Activated CD4-positive, alpha-beta T cell treated with anti-CD3 and anti-CD28 coated beads for 24 hours (primary cell): ENCODE measurements around the gene DOK4.

ENCODE experiments used
- DNase-seq, 2 donors: peaks; one replicate each; pipeline ENCODE4 v3.0.0-alpha.2; 2020; ENCODE audit warnings: low read depth in 2 of 2

The DOK4 gene

DNA sequence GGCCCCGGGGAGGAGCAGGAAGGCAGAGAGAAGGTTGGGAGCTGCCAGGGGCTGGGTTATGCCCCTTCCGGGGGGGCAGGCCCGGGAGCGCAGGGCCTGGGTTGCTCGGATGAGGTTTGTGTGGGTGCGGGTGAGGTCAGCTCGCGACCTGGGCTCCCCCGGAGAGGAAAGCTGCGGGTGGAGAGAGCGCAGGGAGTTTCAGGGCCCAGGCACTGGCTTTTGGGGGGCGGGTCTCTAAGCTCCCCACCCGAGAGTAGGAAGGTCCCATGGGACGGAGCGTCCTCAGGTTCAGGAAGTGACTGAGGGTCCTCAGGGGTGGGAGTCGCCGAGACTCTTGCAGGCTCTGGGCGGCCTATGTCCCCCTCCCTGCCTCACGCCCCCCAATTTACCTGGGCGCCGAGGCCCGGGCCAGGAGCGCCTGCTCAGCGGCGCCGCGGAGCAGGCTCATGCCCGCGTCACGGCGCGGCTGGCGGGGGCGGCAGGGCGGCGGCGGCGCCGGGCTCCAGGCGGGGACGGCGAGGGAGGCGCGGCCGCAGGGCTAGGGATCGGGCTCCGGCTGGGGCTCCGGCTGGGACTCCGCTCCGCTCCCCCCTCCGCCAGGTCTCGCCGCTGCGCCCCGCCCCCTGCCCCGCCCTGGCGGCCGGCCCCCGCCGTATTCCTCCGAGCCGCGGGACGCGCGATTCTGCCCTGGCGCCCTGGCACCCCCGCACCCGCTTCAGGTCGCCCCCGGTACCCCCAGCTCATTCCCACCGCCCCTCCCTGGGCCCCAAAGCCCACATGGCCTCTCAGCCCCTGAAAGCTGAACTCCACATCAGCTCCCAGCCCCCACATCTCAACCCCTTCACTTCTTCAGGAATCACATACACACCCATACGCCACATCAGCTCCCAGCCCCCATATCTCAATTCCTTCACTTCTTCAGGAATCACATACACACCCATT, at the start of gene DOK4:
DOK4 (minus strand) TSS at position 578 of the 942 bp plus-strand sequence. CDS start 6,986 bp downstream, outside the sequence.
- DNase-seq = peak; percentile 73 to 74

DNA sequence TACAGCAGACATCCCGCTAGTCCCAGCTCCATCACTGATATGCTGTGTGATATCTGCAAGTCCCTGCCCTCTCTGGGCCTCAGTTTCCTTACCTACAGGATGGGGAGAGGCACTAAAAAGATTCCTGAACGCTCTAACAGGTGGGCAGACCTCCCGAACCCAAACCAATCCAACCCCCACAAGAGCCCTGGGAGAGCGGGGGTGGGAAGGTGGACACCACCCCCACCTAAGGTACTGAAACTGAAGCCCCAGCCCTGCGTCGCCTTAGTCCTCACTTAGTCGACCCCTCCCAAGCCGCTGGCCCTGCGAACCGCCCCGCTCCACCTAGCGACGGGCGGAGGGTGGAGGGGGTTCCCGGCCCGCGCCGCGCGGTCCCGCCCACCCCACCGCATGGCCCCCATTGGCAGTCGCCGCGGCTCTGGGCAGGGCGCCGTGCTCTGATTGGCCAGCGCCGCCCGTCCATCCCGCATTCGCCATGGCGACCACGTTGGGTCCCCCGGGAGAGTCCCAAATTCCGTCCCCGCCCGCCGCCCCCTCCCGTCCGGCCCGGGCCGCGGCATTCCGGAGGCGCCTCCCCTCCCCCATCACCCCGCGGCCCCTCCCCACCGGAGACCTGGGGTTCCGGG, 49.5 kb upstream of the DOK4 start:
- peak; percentile 83 to 92 for DNase-seq

DNA sequence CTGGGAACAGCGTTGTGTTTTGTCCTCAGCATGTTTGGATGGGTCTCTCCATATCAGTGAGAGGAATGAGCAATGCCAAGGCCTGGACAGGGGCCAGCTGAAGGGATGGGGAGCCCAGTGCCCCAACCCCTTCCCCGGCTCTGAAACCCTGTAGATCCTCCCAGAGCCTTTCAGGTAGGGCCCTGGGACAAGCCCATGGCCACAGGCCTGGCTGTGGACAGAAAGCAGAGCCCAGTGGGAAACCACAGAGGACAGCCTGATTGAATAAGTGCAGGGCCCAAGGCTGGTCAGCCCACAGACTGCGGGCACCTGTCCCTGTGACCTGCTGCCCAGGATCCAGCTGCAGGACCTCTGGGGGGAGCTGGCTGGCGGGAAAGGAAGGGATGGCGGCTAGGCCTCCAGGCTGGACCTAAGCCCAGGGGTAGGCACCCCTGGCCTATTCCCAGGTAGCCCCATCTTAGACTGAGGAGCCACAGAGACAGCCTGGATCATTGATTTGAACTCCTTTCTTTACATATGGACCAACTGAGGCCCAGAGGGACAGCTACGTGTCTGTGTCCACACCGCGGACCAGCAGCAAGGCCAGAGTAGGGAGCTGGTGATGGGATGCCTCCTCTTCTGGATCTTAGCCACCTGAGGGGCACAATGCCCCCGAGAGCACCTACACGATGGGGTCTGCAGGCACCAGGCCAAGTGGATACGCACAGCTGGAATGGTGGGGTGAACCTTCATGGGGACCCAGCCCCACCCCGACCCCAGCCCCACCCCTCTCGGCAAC, 48.8 kb upstream of the DOK4 start:
- no peak for DNase-seq

DNA sequence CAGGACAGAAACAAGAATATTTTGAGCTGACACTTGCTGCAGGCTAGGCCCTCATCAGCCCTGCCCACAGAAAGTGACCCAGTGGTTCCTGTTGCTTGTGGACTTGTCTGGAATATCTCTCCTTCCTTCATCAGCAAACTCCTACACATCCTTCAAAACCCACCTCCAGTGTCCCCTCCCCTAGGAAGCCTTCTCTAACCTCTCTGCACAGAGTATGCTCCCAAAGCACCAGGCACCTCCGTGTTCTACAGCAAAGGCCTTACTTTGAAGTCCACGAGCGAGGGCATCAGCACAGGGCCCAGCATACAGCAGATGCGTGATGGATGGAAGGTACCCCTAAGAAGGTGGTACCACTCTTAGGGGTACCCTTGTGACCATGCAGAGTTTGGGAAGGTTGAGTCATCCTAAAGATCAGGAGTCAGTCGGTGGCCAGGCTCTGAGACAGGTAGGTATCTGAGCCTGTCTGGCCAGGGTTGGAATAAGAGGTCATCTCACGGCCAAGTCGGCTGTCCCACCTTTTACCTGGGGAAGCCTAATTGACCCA, 48.1 kb upstream of the DOK4 start:
- DNase-seq = no peak

DNA sequence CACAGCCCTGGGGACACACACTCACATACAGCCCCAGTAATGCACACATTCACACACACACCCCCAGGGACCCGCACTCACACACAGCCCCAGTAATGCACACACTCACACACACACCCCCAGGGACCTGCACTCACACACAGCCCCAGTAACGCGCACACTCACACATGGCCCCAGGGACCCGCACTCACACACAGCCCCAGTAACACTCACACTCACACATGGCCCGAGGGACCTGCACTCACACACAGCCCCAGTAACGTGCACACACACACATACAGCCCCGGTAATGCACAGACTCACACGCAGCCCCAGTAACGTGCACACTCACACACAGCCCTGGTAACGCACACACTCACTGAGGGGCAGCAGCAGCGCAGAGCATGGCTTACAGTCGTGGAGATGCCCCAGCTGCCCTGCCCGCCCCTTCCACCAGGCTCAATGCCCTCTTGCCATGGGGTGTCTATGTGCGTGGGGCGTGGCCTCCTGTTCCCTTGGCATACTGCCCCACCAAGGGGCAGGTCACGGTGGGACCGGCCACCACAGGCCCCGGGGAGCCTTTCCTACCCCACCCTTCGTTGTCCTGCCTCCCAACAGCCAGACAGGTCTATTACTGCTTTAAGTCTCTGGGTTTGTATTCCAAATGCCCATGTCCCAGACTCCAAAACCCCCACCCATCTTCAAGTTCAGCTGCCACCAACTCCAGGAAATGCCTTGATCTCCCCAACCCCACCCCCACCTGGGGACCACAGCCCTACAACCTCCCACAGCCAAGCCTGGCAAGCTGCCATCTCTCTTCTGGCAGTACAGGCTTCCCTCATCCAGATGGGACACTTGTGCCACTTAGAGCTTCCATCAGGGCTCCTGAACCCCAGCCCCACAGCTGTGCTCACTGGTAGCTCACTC, 47.4 kb upstream of the DOK4 start:
- no peak for DNase-seq

DNA sequence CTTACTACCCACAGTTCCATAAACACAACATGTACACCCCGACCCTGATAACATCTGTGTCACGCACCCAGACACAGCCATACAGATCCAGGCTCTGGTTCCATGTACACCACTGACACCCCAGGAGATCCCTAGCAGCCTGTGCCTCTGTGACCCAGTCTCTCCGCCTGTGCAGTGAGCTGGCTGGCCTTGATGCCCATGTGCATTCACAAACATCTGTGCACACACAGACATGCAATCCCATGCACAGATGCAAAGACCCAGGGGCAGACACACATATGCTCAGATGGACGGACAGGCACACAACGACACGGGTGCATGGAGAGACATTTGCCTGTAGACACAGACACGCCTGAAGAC, 46.0 kb upstream of the DOK4 start:
- no peak for DNase-seq

DNA sequence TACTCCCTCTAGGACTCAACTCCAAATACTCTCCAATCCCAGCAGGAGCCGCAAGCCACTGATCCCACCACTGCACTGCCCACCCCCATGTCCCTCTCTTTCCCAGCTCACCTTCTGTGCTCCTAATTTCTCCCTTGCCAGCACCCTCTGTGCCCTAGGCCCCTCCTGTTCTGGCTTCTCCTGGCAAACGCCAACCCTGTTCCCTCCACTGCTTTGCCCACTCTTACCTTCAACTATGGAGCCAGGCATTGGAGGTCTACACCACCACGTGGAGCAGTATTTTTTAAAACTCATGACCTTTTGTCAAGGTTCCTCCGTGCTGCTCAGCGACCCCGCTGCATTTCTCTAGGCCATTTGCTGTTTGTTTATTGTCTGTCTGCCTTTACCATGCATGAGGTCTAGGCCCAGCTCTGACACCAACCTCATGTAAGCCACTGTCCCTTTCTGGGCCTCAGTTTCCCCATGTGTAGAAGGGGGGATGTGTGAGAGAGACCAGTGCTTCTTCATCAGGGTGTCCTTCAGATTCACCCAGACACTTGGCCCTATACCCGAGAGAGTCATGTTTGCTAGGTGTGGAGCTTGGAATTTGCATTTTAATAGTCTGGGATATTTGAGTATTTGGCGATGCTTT, 45.5 kb upstream of the DOK4 start:
- no peak for DNase-seq

DNA sequence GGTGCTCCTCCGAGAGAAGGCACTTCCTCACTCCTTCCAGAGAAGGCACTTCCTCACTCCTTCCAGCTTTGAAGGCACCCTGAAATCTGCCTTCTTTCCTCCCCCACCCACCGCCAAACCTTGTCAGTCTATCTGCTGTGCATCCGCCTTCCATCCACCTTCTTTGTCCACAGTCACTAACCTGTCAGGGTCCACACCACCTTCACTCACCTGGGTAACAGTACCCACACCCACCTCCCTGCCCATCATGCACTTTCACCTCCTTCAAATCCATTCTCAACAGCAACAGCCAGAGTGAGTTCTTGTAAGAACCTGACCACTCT, 44.9 kb upstream of the DOK4 start:
- DNase-seq = no peak

DNA sequence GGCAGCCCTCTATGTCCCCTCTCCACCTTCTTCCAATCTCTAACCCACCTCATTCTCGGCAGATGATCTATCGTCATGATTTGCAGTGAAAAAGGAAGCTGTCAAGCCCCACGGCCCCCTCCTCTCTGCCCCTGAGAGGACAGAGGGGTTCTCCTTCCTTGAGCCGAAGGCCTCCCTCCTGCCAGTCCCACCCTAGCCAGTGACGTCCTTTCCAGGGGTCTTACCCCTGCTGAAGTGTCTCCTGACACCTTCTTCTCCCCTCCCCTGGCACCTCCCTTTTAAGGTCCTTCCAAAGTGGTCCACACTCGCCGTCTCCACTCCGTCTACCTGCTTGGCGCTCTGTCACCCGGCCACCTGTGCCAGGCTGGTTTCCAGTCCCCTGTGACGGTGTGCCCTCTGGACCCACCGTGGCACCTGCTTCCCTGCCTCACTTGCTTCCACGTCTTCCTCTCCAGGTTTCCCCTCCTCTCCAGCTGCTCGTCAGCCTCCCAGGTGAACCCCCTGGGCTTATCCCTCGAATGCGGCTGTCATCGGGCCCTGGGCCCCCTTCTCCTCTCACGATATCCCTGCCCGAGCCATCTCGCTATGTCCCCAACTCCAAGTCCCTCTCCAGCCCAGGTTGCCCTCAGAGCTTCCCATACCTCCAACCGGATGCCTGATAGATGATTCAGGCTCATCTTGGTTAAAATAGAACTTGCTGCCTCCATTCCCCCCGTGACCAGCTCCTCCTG, 44.4 kb upstream of the DOK4 start:
- no peak for DNase-seq

DNA sequence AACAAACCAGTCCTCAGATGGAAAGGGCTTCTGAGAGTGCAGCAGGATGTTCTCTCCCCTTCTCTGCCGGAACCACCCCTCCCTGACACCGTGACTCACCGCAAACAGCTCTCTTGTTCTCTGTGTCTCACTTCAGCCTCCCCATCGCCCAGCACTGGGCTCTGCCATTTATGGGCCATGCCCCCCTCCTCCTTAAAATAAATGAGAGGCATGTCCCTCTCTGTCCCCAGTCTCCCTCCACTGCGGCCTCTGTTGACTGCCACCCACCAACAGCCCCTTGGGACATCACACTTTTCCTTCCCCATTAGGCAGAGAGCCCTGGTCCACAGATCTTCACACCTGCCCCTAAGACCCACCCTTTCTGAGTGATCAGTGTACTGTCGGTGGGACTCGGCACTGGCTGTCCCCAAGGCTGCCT, 43.8 kb upstream of the DOK4 start:
- DNase-seq = peak; percentile 50 to 52

DNA sequence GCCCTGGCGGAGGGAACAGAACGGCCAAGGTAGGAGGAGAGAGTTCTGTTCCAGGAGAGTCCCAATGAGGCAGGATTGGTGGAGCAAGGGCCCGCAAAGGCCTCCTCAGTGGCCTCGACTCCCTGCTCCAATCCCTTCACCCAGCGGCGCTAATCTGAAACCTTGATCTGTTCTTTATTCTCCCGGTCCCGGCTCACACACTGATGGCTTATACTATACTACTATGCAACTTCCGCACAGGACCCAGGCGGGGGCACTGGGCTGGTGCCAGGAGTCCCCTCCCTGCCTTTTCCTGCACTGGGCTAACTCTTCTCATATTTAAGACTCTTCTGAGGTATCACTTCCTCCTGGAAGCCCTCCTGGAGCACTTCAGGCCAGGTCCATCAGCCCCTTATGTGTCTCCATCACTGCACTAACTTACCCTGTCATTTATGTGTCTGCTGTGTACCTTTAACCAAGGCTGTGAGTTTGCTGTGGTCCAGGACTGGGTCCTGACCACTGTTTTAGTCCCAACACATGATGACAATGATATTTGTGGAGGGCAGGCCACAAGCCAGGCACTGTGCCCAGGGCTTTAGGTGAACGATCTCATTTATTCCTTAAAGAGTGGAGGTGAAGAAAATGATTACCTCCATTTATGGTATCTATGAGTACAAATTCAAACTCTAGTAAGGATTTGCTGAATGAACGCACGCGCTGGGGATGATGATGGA, 43.3 kb upstream of the DOK4 start:
- DNase-seq = no peak

DNA sequence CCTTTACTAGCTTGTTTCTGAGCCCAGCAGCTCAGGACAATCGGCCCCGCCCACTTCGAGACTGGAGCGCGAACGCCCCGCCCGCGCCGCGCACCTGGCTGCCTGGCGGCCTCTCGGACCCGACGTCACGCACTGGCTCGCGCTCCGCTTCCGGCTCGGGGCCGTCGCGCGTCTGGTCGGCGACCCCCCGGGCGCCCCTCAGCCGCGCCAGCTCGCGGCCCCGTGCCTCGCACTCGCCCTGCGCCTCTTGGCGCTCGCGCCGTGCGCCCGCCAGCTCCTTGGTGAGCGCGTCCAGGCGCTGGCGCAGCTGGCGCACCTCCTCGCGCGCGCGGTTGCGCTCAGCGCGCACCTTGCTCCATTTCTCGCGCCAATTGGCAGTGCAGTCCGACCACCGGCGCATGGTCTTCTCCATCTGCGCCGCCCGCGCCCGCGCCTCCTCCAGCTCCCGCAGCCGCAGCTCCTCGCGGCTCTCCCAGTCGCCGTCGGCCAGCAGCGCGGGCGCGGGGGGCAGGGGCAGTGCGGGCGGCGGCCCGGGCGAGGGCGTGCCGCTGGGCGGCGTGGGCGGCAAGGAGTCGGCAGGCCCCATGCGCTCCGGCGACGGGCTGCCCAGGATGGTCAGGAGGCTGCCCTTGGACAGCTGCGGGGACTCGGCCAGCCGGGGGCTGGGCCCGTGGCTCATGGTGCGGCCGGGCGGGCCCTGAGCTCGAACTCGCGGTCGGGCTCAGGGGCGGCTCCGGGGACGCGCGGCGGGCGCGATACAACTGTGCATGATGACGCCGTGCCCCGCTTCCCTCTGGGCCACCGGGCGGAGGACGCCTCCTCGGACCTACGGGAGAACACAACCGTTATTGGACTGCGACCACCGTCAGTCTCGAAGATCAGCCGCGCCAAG, 42.5 kb upstream of the DOK4 start:
- no peak for DNase-seq

DNA sequence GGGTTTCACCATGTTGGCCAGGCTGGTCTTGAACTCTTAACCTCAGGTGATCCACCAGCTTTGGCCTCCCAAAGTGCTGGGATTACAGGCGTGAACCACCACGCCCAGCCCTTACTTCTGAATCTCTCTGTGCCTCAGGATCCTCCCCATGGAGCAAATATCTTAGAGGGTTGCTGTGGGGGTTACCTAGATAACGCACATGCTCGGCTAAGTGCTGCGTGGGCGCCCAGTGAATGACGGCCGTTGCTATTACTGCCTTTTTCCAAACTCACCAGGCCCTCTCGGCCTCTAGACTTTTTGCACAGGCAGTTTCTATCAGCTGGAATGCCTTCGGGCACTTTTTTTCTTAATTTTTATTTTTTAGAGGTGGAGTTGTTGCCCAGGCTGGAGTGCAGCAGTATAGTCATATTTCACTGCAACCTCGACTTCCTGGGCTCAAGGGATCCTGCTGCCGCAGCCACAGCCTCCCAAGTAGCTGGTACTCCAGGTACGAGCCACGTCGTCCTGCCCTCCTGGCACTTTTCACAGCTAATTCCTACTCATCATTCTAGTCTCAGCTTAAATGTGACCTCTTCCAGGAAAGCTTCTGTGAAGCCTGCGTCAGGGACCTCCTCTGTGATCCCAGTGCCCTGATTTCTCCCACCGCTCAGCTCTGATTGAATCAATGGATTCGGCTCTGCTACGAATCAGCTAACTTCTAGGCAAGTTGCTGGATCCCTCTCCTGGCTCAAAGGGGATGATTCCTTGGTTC, 41.5 kb upstream of the DOK4 start:
- DNase-seq = no peak

DNA sequence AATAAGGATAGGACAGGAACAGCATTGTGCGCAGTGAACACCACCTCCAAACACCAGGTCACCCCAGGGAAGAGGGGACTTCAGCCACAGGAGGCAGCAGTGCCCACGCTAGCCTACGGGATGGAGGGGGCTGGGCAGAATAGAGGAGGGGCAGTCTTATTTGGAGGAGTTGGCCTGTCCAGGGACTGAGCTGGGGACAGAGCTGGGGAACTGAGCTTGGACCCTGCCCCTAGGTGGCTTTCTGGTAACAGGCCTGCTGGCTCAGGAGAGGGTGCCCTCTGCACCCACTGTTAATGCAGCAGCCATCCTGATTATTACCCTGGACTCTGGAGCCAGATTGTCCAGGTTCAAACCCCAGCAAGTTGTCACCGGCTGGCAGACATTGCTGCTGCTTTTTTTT, 40.7 kb upstream of the DOK4 start:
- DNase-seq = no peak

DNA sequence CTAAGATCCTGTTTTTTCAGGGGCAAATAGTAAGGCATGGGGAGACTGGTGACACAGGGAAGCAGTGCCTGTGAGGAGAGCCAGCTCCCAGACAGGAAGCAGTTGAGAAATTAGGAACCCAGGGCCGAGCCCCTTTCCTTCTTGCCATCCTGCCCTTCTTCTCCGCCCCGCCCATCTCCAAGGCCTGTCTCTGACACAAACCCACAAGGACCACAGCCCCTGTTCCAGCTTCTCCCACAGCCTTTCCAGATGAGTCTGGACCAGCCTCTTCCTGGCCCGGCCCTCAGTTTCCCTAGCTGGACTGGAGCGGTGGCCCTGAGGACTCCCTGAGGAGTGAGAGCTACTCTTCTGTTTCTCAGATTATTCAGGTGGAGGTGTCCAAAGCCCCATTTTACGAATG, 40.2 kb upstream of the DOK4 start:
- DNase-seq = no peak

DNA sequence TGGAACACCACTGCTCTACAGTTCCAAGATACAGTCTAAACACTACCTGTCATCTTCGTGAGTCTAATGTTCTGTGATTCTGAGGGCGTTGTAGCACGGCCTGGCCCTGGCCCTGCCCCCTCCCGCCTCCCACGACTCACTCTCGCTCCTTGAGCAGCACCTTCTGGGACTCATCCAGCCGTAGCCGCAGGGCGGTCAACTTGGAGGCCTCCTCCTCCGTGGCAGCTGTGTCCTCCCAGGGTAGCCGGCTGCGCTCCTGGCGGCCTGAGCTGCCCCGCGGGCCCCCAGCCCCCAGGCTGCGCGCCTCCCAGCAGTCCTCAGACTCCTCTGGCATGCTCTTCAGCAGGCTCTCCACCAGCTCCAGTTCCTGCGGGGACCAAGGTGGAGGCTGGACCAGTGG, 39.5 kb upstream of the DOK4 start:
- no peak for DNase-seq

DNA sequence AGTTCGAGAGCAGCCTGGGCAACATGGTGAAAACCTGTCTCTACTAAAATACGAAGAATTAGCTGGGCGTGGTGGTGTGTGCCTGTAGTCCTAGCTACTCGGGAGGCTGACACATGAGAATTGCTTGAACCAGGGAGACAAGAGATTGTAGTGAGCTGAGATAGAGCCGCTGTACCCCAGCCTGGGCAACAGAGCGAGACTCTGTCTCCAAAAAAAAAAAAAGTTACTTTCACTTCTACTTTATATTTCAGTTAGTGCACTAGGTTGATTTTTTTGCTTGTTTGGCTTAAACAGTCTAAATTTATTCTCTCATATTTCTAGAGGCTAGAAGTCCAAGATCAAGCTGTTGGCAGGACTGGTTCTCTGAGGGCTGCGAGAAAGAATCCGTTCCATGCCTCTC, 36.7 kb upstream of the DOK4 start:
- no peak for DNase-seq
